Body of pancreas (tissue), 4 donors: ENCODE data around the gene CPZ. TPM values are rescaled to one million over a fixed set of nuclear protein-coding genes. Genes with fewer than 3 reads are reported as not detected.

Experiments used
- ATAC-seq: fragments of 150-250 bp; one replicate; pipeline ENCODE4 v1.9.1; 2016
- DNase-seq, 4 donors: peaks; one replicate each; pipeline ENCODE4 v3.0.0-alpha.2; 2019
- H3K27ac ChIP-seq, 4 donors: fragments of 200-600 bp; sonication (generic); 1 replicate in 3 of 4; 2 replicates in 1 of 4; pipeline versions ENCODE4 v1.5.1 to v1.6.1; 2016 to 2019; ENCODE audit warnings: mild to moderate bottlenecking in 1 of 4, mixed read lengths in 1 of 4, moderate library complexity in 1 of 4
- H3K27me3 ChIP-seq, 2 donors: fragments of 200-600 bp; sonication (generic); one replicate each; pipeline ENCODE4 v1.6.0; 2016; ENCODE audit warnings: mild to moderate bottlenecking in 1 of 2
- H3K36me3 ChIP-seq, 2 donors: fragments of 200-600 bp; sonication (generic); replicated peaks in 1 of 2; 2 replicates each; pipeline ENCODE4 v1.5.1; 2016; ENCODE audit warnings: low read depth in 2 of 2; ENCODE audit not compliant: insufficient read depth in 1 of 2
- H3K4me1 ChIP-seq: fragments of 200-600 bp; sonication (generic); one replicate; pipeline ENCODE4 v1.6.0; 2016
- H3K4me3 ChIP-seq, 2 donors: fragments of 200-600 bp; sonication (generic); 1 replicate in 1 of 2; 2 replicates in 1 of 2; pipeline ENCODE4 v1.5.1; 2016 to 2019
- H3K9me3 ChIP-seq, 3 donors: fragments of 200-600 bp; sonication (generic); 1 replicate in 2 of 3; 2 replicates in 1 of 3; pipeline ENCODE4 v1.5.1; 2016
- POLR2A ChIP-seq, 3 donors: fragments of 450-650 bp; IDR thresholded peaks; one replicate each; pipeline ENCODE4 v1.6.1; 2016; ENCODE audit warnings: antibody characterized with exemption in 3 of 3, mild to moderate bottlenecking in 2 of 3
- WGBS, 2 donors: methylation state at CpG; one replicate each; pipeline ENCODE4 v1.1.5; 2017; 5-methylcytosine and 5-hydroxymethylcytosine counted together
- intact Hi-C: fragments of 100-400 bp; cut with DNase I; formaldehyde crosslinking; loops from one replicate; pipeline ENCODE4 v1.15.1; 2023
- total RNA-seq, 2 donors: library from RNA; depleted of rRNA; stranded (reverse); fragments of >200 nt; gene quantifications; one replicate each; pipeline ENCODE4 v1.1.0, GENCODE V29; 2016
- TF ChIP-seq, protein P1 (sequence below), 7 experiments: fragments of 450-650 bp in 4 of 7; fragments of 200-600 bp in 3 of 7; sonication (generic) in 3 of 7; IDR thresholded peaks; one replicate each; pipeline ENCODE4 v1.5.1; 2016 to 2019; ENCODE audit warnings: antibody characterized with exemption in 7 of 7

Gene CPZ
- total RNA-seq, 2 donors from 2014 or later = 0.66 to 0.78 TPM

DNA sequence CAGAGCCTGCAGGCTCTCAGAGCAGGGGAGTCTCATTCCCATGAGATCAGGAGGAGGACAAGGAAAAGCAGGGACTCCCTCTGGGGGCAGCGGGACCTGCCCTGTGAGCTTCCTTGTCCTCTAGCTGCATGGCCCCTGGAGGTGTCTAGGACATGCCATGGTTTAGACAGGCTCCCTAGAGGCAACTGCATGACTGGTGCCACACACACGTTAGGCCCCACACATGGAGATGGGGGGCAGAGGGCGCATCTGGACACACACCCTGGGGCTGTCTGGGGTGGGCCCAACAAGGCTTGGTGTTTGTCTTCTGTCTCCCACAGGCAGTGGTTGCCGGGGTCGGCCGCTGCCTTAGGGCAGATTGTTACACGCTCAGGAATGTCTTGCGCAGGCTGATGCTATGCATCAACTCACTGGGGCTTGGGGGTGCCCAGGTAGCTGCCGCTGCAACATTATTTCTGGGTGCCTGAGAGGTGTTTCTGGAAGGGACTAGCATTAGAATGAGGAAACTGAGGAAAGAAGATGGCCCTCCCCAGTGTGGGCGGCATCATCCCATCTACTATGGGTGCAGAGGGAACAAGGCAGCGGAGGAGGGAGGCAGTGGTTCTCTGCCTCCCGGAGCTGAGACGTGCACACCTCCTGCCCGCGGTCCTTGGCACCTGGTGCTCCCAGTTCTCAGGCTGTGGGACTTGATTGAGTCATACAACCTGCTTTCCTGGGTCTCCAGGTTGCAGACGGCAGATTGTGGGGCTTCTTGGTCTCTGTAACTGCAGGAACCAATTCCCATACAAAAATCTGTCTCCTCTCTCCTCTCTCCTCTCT is 44.4 kb upstream of the CPZ start:
- Histone ChIP-seq H3K4me1 (no peaks in the 10 kb centered on the region), H3K27ac (no peak overlapping the region), H3K4me3 (no peak overlapping the region), H3K36me3 (no peaks in the 10 kb centered on the region), H3K27me3 (no peaks in the 10 kb centered on the region), H3K9me3 (no peaks in the 10 kb centered on the region)
- DNase-seq = no peak
- intact Hi-C loops = loop anchor here (5.0 kb wide), 1 partner anchor 76 kb away; no protein-coding TSS in a partner anchor
- 72 to 74% methylated on average over 10 to 16 of the region's 16 CpGs for WGBS, 2 donors
- TF ChIP-seq, protein P1, sequence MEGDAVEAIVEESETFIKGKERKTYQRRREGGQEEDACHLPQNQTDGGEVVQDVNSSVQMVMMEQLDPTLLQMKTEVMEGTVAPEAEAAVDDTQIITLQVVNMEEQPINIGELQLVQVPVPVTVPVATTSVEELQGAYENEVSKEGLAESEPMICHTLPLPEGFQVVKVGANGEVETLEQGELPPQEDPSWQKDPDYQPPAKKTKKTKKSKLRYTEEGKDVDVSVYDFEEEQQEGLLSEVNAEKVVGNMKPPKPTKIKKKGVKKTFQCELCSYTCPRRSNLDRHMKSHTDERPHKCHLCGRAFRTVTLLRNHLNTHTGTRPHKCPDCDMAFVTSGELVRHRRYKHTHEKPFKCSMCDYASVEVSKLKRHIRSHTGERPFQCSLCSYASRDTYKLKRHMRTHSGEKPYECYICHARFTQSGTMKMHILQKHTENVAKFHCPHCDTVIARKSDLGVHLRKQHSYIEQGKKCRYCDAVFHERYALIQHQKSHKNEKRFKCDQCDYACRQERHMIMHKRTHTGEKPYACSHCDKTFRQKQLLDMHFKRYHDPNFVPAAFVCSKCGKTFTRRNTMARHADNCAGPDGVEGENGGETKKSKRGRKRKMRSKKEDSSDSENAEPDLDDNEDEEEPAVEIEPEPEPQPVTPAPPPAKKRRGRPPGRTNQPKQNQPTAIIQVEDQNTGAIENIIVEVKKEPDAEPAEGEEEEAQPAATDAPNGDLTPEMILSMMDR (IDR thresholded peaks at IDR 0.05) = no peak
- TF ChIP-seq POLR2A (IDR thresholded peaks at IDR 0.05) = no peak
- no peak for ATAC-seq

DNA sequence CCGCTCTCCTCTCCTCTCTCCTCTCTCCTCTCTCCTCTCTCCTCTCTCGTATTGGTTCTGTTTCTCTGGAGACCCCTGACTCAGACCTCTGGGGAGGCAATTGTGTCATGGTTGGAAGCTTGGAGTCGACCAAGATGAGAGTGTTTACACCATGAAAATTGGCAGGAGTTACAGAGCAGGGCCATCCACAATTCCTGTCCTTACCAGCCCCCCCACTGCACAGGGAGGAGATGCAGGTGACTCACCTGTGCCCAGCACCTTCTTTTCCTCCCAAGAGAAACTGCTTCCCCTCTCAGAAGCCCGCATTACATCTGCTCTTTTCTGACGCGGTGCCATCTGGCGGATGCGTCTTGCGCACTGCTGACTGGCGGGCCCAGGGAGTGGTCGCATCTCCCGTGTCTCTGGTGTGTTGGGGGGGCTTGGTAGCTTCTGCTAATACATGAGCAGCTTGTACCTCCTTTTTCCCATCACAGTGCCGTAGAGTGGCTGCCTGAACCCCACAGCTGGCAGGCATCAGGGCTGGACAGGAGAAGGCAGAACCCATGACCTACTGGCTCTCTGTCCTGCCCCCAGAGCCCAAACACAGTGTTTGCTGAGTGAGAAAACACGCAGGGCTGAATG is 43.7 kb upstream of the CPZ start:
- Histone ChIP-seq H3K36me3 (no peaks in the 10 kb centered on the region), H3K4me3 (no peak overlapping the region), H3K4me1 (no peaks in the 10 kb centered on the region), H3K27me3 (no peaks in the 10 kb centered on the region), H3K9me3 (no peaks in the 10 kb centered on the region), H3K27ac (no peak overlapping the region)
- intact Hi-C loops = loop anchor here (5.0 kb wide), 1 partner anchor 77 kb away; no protein-coding TSS in a partner anchor
- DNase-seq (no peak), ATAC-seq (no peak)
- TF ChIP-seq, protein P1 (IDR thresholded peaks at IDR 0.05) = no peak
- no peak for TF ChIP-seq POLR2A (IDR thresholded peaks at IDR 0.05)
- 81 to 86% methylated on average over 10 to 14 of the region's 14 CpGs for WGBS, 2 donors

DNA sequence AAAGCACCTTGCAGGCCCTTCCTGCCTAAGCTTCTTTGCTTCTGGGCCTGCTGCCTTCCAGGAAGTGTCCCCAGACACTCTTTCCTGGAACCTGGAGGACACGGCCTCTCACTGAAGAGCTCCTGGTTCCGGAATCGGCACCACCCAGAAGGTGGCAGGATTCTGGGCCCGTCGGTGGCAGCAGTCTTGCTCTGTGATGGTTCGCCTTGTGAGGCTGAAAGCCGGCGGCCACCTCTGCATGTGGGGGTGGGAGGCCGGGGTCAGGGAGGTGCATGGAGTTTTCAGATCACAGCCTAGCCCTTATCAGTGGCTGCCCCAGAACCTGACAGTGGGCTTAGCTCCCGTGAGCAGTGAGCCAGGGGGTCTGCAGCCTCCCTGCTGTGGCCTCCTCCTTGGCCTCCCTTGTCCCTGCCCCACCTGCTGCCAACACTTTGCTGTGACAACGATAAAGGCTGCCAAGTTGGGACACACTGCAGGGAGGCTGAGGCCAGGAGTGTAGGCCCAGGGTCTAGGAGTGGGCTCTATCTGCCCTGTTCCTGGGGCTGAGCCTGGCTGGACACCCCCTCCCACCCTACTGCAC is 43.1 kb upstream of the CPZ start:
- no peak for ATAC-seq

DNA sequence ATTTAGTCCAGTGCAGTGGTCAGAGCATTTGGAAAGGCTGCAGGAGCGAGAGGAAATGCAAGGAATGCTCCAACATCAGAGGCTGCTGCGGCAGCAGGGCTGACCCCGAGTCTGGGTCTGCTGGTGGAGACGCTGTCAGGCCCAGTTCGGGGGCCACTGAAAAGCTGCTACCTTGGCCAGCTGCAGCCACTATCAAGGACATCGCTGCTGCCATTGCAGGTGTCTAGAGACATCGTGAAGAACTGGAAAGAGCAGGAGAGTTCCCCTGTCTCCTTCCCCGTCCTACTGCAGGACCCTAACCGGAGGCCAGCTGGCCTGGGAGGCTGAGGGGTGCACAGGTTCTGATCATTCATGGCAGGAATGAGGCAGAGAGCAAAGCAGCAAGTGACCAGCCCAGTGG is 41.9 kb upstream of the CPZ start:
- DNase-seq (no peak), ATAC-seq (no peak)
- no peaks in the 10 kb centered on the region for H3K27me3 ChIP-seq
- no peak overlapping the region for H3K27ac ChIP-seq
- no peaks in the 10 kb centered on the region for H3K9me3 ChIP-seq
- TF ChIP-seq POLR2A (IDR thresholded peaks at IDR 0.05) = no peak
- TF ChIP-seq, protein P1 (IDR thresholded peaks at IDR 0.05) = no peak
- no peaks in the 10 kb centered on the region for H3K36me3 ChIP-seq
- H3K4me1 ChIP-seq = no peaks in the 10 kb centered on the region
- intact Hi-C loops = no loop called here
- H3K4me3 ChIP-seq = no peak overlapping the region
- WGBS, 2 donors = 75% methylated on average over 5 to 9 of the region's 9 CpGs

More for the DNA sequence above, 43.1 kb upstream of the CPZ start:
- H3K27ac ChIP-seq = no peak overlapping the region
- H3K36me3 ChIP-seq = no peaks in the 10 kb centered on the region
- no peak overlapping the region for H3K4me3 ChIP-seq
- H3K27me3 ChIP-seq = no peaks in the 10 kb centered on the region
- DNase-seq = no peak
- intact Hi-C loops = loop anchor here (5.0 kb wide), 1 partner anchor 77 kb away; no protein-coding TSS in a partner anchor
- H3K4me1 ChIP-seq = no peaks in the 10 kb centered on the region
- TF ChIP-seq POLR2A (IDR thresholded peaks at IDR 0.05) = no peak
- TF ChIP-seq, protein P1 (IDR thresholded peaks at IDR 0.05) = no peak
- WGBS, 2 donors = 68 to 71% methylated on average over 6 to 11 of the region's 11 CpGs
- H3K9me3 ChIP-seq = no peaks in the 10 kb centered on the region
